Upper lobe of right lung (tissue), 1 donor: ENCODE results near the gene NLRP3. TPM values are rescaled to one million over a fixed set of nuclear protein-coding genes. Genes with fewer than 3 reads are reported as not detected.
"Not testable (repeated sequence)": the region's sequence is repeated elsewhere in the genome, so short reads cannot be mapped to it uniquely, and the experiment has no call there.

Source experiments
- ATAC-seq: fragments of 200-7000 bp; cut with Tn5 transposase; one replicate; pipeline ENCODE4 v1.9.1; 2020; ENCODE audit warnings: mild to moderate bottlenecking, moderate library complexity
- DNase-seq: peaks from one replicate; pipeline ENCODE4 v3.0.0-alpha.2; 2020
- H3K27ac ChIP-seq: fragments of 200-600 bp; one replicate; pipeline ENCODE4 v1.8.0; 2022
- H3K27me3 ChIP-seq: fragments of 200-600 bp; one replicate; pipeline ENCODE4 v1.8.0; 2022; ENCODE audit warnings: mild to moderate bottlenecking
- H3K36me3 ChIP-seq: fragments of 200-600 bp; one replicate; pipeline ENCODE4 v1.8.0; 2022
- H3K4me1 ChIP-seq: fragments of 200-600 bp; one replicate; pipeline ENCODE4 v1.8.0; 2022
- H3K4me3 ChIP-seq: fragments of 200-600 bp; one replicate; pipeline ENCODE4 v1.8.0; 2022; ENCODE audit warnings: mild to moderate bottlenecking
- H3K9me3 ChIP-seq: fragments of 200-600 bp; one replicate; pipeline ENCODE4 v1.8.0; 2022
- intact Hi-C: fragments of 100-400 bp; cut with DNase I; formaldehyde crosslinking; loops from one replicate; pipeline ENCODE4 v1.11.0; 2022
- total RNA-seq: library from RNA; stranded (reverse); fragmentation: NEBNext Ultra II Directional; extraction: Animal tissue kit (Norgen Biotek cat#: 25700); gene quantifications from one replicate; pipeline ENCODE4 v1.2.1, GENCODE V29; 2021
- TF ChIP-seq, protein P1 (sequence below): fragments of 200-600 bp; IDR thresholded peaks from one replicate; pipeline ENCODE4 v1.8.0; 2022; ENCODE audit warnings: antibody characterized with exemption
- donor health status: DM: no; HTN: yes; CAD: no; lungs with severe emphysema.

Gene NLRP3
- total RNA-seq, 1 donor from 2014 or later, result 4.9 TPM

- TF ChIP-seq, protein P1, sequence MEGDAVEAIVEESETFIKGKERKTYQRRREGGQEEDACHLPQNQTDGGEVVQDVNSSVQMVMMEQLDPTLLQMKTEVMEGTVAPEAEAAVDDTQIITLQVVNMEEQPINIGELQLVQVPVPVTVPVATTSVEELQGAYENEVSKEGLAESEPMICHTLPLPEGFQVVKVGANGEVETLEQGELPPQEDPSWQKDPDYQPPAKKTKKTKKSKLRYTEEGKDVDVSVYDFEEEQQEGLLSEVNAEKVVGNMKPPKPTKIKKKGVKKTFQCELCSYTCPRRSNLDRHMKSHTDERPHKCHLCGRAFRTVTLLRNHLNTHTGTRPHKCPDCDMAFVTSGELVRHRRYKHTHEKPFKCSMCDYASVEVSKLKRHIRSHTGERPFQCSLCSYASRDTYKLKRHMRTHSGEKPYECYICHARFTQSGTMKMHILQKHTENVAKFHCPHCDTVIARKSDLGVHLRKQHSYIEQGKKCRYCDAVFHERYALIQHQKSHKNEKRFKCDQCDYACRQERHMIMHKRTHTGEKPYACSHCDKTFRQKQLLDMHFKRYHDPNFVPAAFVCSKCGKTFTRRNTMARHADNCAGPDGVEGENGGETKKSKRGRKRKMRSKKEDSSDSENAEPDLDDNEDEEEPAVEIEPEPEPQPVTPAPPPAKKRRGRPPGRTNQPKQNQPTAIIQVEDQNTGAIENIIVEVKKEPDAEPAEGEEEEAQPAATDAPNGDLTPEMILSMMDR, result peak; percentile 92
- no peaks in the 10 kb centered on the region for H3K27me3 ChIP-seq
- ATAC-seq, result peak; percentile 98
- intact Hi-C loops, result no loop called here
- H3K27ac ChIP-seq, result no peak overlapping the region
- H3K9me3 ChIP-seq, result no peaks in the 10 kb centered on the region
- no peaks in the 10 kb centered on the region for H3K4me1 ChIP-seq
- DNase-seq, result peak; percentile 77
- no peaks in the 10 kb centered on the region for H3K36me3 ChIP-seq
- H3K4me3 ChIP-seq, result peak overlapping the region; percentile 37
These were observed 25.7 kb upstream of the NLRP3 start for GRCh38 chr1:247390116-247390791.

- ATAC-seq (no peak), DNase-seq (no peak)
- H3K4me3 ChIP-seq, result no peak overlapping the region
- TF ChIP-seq, protein P1, result no peak
- H3K4me1 ChIP-seq, result no peaks in the 10 kb centered on the region
- H3K27ac ChIP-seq, result no peak overlapping the region
- H3K36me3 ChIP-seq, result no peaks in the 10 kb centered on the region
- H3K27me3 ChIP-seq, result no peaks in the 10 kb centered on the region
- H3K9me3 ChIP-seq, result no peaks in the 10 kb centered on the region
- intact Hi-C loops, result no loop called here
These were observed 25.0 kb upstream of the NLRP3 start for GRCh38 chr1:247390996-247391395.

DNA sequence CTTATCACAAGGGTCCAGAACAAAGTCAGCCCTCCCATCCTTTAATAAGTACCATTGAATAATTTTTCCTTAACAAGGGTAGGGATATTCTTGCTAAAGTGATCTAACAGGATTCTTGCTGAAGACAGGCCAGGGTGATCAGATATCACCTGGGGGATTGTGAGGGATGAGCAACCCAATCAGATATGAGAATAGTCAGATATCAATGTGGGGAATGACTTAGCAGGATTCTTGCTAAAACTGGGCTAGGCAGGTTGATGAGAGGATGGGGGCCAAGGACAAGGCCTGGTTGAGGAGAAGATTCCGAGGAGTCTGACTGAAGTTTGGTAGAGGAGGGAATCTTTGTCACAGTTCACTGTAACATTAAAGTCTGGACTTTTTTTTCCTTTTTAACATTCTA, 23.9 kb upstream of the NLRP3 start:
- DNase-seq (no peak), ATAC-seq (no peak)
- Histone ChIP-seq H3K4me1 (no peaks in the 10 kb centered on the region), H3K9me3 (no peaks in the 10 kb centered on the region), H3K36me3 (no peaks in the 10 kb centered on the region), H3K27ac (no peak overlapping the region), H3K27me3 (no peaks in the 10 kb centered on the region), H3K4me3 (no peak overlapping the region)
- TF ChIP-seq, protein P1, result no peak
- intact Hi-C loops, result no loop called here

GRCh38 chr1:247395075-247395474, 20.9 kb upstream of the NLRP3 start:
- DNase-seq, H3K36me3 ChIP-seq, H3K4me1 ChIP-seq, H3K27ac ChIP-seq, H3K4me3 ChIP-seq, H3K27me3 ChIP-seq, intact Hi-C loops, ATAC-seq, H3K9me3 ChIP-seq: not testable (repeated sequence)

DNA sequence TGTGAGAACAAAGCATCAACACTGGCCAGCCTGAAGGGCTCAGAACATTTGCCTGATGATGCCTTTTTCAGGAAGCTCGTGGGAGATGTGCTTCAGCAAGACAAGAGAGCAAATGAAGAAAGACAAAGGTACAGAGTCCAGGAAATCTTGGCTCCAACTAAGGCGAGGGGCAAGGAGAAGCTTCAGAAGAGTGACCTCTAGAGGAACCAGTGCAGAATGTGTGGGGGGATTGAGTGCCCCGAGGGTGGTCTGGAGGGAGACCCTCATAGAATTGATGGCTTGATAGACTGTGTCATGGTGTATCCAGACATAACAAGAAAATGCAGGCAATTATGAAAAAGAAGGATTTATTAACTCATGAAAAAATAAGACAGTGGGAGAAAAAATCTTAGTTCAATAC, 15.3 kb upstream of the NLRP3 start:
- ATAC-seq (no peak), DNase-seq (no peak)
- TF ChIP-seq, protein P1, result no peak
- Histone ChIP-seq H3K27ac (no peak overlapping the region), H3K4me3 (no peak overlapping the region), H3K27me3 (no peaks in the 10 kb centered on the region), H3K36me3 (no peaks in the 10 kb centered on the region), H3K9me3 (no peaks in the 10 kb centered on the region), H3K4me1 (no peaks in the 10 kb centered on the region)
- intact Hi-C loops, result no loop called here

DNA sequence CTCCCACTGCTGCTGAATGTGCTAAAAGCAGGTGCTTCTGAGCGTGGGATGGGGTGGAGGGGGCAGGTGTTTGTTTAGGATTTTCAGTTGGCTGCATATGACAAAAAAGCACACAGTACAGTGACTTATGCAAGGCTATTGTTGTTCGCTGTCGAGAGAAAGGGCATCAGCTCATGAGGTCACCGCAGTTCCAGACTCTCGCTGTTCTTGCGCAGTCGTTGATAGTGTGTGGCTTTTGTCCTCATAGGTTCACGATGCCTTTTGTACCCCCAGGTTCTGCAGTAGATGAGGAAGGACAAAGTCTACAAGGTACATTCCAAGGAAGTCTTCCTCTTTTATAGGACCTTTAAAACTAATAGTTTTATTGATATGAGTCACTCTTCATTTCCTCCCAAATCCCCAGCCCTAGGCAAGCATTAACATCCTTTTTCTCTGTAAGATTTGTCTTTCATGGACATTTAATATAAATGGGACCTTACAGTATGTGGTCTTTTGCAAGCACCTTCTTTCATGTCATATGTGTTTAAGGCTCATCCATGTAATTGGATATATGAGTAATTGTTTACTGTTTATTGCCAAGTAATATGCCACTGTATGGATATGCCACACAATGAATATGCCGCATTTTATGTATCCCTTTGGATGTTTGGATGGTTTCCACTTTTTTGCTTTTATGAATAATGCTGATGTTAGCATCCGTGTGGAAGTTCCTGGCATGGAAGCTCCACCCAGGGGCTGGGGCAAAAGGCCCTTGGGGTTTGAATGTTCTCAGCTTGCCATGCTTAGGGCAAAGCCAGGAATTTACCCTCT, 14.5 kb upstream of the NLRP3 start:
- Histone ChIP-seq H3K36me3 (no peaks in the 10 kb centered on the region), H3K4me3 (no peak overlapping the region), H3K4me1 (no peaks in the 10 kb centered on the region), H3K27ac (no peak overlapping the region), H3K27me3 (no peaks in the 10 kb centered on the region), H3K9me3 (no peaks in the 10 kb centered on the region)
- peak; percentile 59 for ATAC-seq
- no peak for DNase-seq
- intact Hi-C loops, result no loop called here
- TF ChIP-seq, protein P1, result no peak
